ENCODE results near the gene UBL3.

The UBL3 gene

DNA sequence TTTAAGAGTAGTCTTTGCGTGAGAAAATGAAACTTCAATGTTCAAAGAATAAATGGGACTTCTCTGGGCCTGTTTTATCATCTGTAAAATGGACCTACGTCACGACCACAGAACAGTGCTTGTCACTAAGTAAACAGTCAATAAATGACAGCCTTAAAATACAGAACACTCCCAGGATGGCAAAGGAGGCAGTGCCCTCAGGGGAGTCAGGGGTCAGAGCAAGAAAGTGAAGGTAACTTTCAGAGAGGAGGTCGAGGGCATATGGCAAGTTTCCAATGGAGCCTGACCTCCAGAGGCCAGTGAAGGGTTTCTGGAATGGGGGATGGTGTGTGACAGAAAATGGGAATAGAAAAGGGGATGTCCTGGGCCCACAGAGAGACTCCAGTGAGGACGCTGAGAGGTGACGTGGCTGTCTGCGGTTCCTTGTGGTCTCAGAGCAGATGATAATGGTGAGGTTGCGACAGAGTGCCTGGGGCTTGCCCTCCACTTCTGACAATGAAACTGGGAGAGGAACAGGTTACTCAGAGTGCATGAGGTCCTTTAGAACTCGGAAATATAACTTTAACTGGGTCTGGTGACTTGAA lies 91.8 kb downstream of the UBL3 start:
- DNase-seq (ENCODE audit: low read depth in 2 of 2): peak; percentile 62 to 69

DNA sequence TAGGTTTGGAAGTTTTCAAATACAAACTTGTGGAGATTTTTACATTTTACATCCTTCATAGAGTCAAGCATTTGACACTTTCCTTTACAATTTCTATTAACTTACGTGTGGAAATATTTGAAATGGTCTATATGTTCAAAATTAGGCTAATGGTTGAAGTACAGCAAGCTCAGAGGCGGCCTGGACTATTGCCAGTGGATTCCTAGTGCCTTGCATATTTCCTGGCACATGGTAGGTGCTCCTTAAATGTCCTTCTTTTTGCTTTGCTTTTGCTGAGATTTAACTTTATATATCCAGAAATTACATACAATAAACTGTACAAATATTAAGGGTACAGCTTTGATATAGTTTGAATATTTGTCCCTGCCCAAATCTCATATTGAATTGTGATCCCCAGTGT lies 93.9 kb downstream of the UBL3 start:
- no peak for DNase-seq (ENCODE audit: low read depth in 2 of 2)

DNA sequence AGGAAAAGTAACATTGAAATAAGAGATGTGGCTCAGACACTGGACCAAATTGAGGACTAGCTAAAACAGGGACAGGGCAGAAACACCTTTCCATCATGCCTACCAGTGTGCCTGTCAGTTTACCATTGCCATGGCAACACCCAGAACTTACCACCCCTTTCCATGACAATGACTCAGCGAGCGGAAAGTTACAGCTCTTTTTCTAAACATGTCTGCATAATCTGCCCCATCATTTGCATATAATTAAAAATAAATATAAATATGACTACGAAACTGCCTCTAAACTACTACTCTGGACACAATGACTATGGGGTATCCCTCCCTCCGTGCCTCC lies 96.0 kb downstream of the UBL3 start:
- DNase-seq (ENCODE audit: low read depth in 2 of 2): no peak

DNA sequence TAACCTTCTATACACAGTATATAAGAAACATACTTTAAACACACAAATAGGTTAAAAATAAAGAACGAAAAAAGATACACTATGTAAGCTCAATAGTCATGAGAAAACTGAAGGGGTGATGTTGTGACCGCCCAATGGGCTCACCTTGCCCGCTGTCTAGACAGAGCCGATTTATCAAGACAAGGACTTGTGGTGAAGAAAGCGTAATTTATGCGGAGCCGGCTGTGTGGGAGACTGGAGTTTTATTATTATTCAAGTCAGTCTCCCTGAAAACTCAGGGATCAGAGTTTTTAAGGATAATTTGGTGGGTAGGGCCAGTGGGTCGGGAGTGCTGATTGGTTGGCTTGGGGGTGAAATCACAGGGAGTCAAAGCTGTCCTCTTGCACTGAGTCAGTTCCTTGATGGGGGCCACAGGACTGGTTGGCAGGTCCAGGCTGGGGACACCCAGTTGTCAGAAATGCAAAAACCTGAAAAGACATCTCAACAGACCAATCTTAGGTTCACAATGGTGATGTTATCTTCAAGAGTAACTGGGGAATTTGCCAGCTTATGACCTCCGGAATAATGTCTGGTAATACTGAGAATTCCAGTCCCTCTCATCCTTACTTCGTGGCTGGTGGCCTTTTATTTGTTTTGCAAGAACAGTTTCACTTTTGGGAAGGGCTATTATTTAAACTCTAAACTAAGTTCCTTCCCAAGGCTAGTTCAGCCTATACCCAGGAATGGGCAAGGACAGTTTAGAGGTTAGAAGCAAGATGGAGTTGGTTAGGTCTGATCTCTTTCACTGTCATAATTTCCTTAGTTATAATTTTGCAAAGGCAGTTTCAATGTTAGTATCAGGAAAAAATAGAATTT lies 96.6 kb downstream of the UBL3 start:
- no peak for DNase-seq (ENCODE audit: low read depth in 2 of 2)

DNA sequence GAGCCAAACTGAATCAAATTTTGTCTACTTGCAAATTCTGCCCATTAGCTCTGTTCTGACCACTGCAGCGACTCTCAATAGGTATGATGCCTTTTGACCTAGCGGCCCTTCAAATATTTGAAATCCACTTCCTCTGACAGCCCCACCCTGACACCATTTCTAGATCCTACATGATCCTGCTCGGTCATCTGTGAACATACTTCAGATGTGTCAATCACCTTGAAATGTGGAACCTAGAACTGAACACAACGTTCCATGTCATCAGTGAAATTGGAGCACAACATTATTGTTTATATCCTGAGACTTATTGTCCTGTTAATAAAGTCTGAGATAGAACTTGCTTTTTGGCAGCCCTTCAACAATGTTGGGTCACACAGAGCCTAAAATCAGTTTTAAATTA lies 98.2 kb downstream of the UBL3 start:
- no peak for DNase-seq (ENCODE audit: low read depth in 2 of 2)

DNA sequence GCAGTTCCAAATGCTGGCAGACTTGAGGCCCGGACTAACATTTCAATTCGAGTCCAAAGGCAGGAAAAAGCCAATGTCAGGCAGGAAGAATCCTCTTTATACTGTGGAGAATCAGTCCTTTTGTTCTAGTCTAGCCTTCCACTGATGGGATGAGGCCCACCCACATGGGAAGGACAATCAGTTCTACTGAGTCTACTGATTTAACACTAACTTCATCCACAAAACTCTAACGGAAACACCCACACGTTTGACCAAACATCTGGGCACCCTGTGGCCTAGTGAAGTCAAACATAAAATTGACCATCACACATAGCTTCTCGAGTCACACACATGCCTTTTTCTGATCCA lies 100.3 kb downstream of the UBL3 start:
- DNase-seq (ENCODE audit: low read depth in 2 of 2): no peak

DNA sequence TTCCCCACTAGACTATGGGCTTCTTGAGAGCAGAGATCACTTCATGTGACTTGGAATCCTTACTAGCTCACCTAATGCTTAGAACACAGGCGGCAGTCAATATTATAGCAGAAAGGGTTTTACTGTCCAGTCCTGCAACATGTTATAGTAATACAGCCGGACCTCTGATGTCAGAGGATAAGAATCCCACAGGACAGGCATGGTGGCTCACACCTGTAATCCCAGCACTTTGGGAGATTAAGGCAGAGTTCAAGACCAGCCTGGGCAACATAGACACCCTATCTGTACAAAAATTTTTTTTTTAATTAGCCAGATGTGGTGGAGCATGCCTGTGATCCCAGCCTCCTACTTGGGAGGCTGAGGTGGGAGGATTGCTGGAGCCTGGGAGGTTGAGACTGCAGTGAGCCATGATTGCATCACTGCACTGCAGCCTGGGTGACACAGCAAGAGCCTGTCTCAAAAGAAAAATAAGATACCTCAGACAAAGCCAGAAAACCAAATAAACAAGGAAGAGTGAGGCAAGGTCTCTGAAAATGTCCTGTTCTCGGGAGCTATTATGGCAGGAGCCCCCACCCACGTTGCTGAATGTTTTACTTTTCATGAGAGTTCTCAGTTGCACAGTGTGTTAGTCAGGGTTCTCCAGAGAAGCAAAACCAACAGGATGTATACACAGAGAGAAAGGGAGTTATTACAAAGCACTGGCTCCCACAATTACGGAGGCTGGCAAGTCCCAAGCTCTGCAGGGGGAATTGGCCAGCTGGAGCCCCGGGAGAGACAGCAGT lies 100.8 kb downstream of the UBL3 start:
- no peak for DNase-seq (ENCODE audit: low read depth in 2 of 2)

DNA sequence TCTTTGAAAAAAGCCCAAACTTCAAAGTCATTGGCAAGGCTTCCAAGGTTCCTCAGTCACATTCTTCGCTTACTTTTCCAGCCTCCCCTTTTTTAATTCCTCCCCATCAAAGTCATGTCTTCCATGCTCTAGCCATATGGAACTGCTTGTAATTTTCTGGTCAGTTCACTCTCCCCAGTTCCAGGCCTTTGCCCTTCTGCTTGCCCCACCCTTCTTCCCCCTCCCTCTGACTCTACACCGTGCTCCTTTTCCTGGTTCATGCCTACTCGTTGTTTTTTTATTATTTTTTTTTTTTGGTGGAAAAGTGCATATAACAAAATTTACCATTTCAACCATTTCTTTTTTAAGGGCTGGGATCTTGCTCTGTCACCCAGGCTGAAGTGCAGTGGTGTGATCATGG lies 102.3 kb downstream of the UBL3 start:
- DNase-seq (ENCODE audit: low read depth in 2 of 2): no peak

DNA sequence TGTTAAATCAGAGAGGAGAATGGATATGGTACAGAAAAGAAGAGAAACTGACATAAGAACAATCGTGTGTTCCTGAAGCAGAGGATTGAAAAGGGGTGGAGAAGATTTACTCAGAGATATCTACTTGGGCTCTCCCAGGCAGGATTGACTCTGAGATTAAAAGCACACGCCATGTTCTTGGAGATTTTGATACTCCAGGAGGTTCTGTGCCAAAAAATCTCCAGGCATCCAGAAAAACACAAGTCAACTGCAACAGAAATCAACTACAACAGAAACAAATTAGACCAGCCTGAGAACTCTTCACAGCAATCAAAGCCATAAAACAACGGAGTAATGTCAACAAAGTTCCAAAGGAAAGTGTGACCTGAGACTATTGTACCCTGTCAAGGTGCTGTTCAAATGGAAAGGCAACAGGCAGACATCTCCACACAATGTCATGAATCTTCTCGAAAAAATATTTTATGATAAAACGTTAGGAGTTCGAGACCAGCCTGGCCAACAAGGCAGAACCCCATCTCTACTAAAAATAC lies 104.2 kb downstream of the UBL3 start:
- no peak for DNase-seq (ENCODE audit: low read depth in 2 of 2)

DNA sequence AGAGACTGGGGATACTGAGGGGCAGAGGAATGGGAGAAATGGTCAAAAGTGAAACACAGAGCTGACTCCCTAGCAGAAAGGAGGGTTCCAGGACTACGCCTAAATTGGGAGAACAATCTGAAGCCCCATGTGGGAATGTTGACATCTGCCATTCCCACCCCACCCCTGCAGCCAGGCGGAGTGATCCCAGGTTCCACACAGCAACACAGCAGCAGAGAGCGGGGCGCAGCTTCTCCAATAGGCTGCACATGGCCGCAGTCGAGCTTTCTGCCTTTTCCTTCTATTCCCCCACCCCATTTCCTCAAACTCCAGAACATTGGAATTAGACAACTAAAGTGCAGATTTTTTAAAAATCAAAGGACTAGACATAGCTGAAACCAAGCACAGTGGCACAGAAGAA lies 104.7 kb downstream of the UBL3 start:
- DNase-seq (ENCODE audit: low read depth in 2 of 2): no peak

DNA sequence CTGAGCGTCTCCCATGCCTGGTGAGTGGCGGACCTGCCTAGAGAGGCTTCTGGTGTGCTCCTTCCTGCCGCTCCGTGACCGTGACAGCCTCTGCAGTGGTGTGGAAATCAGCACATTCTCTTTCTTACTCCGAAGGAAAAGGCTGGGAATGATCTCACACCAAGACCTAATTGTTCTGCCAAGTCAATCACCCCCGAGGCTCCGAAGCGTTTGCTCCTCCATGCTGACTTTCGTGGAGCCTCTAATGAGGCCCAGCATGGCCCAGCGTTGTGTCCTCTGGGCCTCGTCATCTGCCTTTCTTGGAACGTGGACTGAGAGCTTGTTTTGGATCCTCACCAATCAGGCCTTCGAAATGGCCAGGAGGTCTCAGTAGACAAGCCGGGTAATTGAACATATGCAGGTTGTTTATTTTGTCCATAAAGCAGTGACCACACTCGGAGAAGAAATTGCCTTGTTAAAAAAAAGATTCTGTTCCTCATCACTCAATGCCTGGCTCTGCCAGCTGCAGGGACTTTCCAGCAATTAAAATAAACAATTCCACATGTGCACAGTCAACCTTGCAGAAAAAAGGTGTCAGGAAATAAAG lies 107.1 kb downstream of the UBL3 start:
- DNase-seq (ENCODE audit: low read depth in 2 of 2): no peak

DNA sequence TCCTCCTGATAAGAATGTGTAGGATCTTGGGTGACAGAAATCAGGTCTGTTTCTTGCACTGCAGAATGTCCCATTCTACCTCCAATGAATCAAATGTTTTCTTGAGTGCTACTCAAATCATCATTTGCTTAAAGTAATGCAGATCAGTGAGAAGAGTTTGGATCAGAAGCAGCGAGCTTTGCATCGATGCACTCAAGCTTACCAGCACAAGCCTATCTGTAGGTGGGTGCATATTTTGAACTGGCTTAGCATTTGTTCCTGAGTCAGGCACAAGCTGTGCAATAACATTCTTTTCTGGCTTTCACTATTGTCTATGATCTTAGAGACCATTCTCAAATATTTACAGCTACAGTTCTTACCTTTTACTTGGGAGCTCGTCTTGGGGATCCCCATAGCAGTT lies 109.5 kb downstream of the UBL3 start:
- DNase-seq (ENCODE audit: low read depth in 2 of 2): no peak

DNA sequence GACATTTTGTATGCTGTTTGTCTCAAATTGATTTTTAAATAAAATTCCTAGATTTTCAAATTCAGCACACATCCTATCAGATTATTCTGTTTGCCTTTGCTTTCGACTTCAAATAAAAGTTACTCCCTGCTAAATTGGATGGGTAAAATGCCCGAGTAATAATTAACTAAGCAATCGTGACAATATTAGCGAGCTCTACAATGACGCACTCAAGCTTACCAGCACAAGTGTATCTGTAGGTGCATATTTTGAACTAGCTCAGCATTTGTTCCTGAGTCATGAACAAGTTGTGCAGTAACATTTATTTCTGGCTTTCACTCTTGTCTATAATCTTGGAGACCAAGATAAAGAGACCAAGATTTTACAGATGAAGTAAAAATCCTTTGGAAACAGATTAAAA lies 113.4 kb downstream of the UBL3 start:
- no peak for DNase-seq (ENCODE audit: low read depth in 2 of 2)

DNA sequence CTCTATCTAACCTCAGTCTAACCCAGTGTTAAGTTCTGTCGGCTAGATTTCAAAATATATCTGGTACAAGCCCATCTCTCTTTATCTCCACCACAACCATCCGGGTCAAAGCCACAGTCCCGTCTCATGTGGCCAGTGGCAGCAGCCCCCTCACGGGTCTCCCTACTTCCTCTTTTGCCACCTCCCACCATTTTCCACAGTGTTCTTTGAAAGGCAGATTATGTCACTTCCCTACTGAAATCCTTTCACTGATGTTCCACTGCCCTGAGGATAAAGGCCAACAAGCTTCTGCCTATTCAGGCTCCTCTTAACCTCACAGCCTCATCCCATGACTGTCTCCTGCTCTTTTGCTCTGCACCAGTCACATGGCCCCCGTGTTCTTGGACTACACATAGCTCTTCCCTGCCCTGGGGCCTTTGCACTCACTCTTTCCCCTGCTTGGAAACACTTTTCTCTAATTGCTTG lies 117.2 kb downstream of the UBL3 start:
- DNase-seq (ENCODE audit: low read depth in 2 of 2): no peak

DNA sequence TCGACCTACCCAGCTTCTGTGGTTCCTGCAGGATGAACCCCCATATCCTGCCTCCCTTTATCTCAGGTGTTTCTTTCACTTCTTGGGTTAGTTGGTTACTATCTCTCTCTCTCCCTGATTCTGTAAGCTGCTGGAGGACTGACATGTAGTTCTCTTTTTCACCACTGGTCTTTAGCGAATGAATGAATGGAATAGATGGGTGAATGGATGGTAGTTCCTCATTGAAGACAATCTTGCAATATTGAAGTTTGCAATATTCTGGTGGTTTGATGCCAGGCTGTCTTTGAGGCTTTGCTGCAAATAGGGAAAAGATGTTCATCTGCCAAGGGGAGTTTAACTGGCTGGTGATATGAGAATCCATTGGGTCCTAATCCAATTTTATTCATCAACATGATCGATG lies 120.2 kb downstream of the UBL3 start:
- no peak for DNase-seq (ENCODE audit: low read depth in 2 of 2)

DNA sequence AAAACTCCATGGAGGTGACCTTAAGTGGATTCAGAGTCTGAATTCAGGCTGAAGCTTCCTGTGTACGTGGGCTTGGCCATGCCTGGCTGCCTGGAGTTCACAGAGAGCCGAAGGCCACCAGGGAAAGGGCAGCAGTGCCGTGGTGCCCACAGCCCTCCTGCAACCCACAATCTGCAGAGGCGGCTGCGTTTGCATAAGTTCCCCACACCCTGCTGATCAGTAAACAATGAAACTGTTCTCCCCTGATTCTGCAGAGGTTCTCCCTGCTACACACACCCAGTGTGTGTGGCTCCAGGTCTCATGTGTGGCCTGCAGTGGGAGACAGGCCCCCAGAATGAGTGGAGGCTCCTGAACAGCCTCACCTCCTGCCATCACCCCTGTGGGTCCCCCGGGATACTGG lies 128.0 kb downstream of the UBL3 start:
- no peak for DNase-seq (ENCODE audit: low read depth in 2 of 2)

DNA sequence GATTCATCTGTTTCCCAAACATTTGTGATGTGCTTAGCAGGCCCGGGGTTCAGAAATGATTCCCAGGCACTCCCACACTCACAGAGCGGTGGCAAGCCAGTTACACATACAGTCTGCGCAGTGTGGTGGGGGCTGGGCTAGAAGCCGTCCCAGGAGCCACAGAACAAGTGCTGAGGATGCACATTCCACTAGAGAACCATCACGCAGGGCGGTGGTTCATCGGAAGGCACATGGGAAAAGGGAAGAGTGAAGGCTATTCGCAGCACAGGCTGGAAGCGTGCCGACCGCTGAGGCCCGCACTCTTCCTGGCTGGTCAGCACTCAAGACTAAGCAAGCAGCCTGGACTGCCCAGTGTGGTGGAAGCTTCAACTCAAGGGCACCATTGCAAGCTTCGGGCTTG lies 128.7 kb downstream of the UBL3 start:
- no peak for DNase-seq (ENCODE audit: low read depth in 2 of 2)

DNA sequence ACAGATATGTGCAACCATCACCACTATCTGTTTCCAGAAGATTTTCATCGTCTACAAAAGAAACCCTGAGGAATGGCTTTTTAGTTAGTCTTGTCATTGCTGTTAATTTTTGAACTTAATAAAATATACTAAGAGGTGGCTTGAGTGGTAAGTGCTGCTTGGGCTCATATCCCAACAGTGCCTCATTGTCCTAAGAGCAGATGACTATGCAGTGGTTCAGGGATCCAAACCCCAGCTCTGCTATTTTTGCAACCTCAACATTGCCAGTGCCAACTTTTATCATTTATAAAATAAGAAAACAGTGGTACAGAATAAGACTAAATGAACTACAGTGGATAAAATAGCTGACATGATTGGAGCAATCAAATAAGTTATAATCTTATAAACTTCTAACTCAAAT lies 131.7 kb downstream of the UBL3 start:
- no peak for DNase-seq (ENCODE audit: low read depth in 2 of 2)

DNA sequence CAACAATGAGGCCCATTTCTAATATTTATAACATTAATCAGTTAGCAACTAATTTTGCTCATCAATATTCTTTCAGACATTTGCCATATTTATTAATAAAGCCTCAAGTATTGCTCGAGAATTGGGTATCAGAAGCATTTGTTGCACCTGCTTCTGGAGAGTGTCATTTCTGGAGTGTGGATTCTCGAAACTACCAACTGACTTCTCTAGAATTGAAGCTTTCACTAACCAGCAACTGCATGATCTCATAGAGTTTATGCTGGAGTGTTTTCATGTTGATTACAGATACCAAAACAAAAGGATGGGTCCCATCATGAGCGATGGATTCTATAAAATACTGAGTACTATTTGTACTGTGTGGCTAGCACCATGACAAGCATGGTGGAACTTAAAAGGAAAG lies 133.9 kb downstream of the UBL3 start:
- DNase-seq (ENCODE audit: low read depth in 2 of 2): no peak

Measured in stimulated activated CD8-positive, alpha-beta memory T cell treated with anti-CD3 and anti-CD28 coated beads, Interleukin-15, amount 100 ng/mL, for 48 hours (primary cell).